Measurements from ENCODE around the gene P2RX7. TPM values are rescaled to one million over a fixed set of nuclear protein-coding genes. Genes with fewer than 3 reads are reported as not detected.

P2RX7 gene
- total and polyA plus RNA-seq, 7 donors: 0.60 to 8.0 (median 3.9) TPM

GRCh38 chr12:121121805-121122204, 10.9 kb upstream of the P2RX7 start:
- TF ChIP-seq POLR2A (IDR thresholded peaks at IDR 0.05) (no peak), POLR2AphosphoS5 (IDR thresholded peaks at IDR 0.05) (no peak), EP300 (IDR thresholded peaks at IDR 0.05) (no peak)
- TF ChIP-seq, protein P1, sequence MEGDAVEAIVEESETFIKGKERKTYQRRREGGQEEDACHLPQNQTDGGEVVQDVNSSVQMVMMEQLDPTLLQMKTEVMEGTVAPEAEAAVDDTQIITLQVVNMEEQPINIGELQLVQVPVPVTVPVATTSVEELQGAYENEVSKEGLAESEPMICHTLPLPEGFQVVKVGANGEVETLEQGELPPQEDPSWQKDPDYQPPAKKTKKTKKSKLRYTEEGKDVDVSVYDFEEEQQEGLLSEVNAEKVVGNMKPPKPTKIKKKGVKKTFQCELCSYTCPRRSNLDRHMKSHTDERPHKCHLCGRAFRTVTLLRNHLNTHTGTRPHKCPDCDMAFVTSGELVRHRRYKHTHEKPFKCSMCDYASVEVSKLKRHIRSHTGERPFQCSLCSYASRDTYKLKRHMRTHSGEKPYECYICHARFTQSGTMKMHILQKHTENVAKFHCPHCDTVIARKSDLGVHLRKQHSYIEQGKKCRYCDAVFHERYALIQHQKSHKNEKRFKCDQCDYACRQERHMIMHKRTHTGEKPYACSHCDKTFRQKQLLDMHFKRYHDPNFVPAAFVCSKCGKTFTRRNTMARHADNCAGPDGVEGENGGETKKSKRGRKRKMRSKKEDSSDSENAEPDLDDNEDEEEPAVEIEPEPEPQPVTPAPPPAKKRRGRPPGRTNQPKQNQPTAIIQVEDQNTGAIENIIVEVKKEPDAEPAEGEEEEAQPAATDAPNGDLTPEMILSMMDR (IDR thresholded peaks at IDR 0.05): no peak
- Histone ChIP-seq H3K27ac (no peak overlapping the region), H3K4me1 (no peaks in the 10 kb centered on the region), H3K4me3 (no peak overlapping the region), H3K36me3 (no peaks in the 10 kb centered on the region), H3K9me3 (no peaks in the 10 kb centered on the region), H3K27me3 (no peaks in the 10 kb centered on the region)
- DNase-seq: no peak
- intact Hi-C loops (cut with DNase I): no loop called here
- 32 to 74% methylated on average over 4 of the region's 4 CpGs for WGBS, 2 donors

DNA sequence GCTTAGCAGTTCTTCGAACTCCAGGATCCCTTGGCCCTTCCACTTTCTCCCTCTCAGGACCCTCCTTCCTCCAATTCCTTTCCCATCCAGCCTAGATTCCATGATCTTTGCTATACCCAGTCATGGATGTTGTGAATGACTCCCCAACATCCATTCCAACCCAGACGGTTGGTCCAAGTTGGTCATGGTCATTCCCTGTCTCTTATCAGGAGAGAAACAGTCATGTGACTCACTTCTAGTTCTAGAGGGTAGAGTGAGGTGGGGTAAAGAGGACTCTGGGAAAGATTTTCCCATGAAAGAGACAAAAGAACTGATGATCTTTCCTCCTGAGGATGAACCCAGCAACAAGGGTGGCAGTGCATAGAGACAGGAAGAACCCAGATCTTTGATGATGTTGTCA, 9.2 kb upstream of the P2RX7 start:
- WGBS, 2 donors: 89 to 91% methylated on average over 2 of the region's 2 CpGs
- H3K4me1 ChIP-seq: peaks cover 0 to 4% (median 2%) of the 10 kb centered on the region in 4 donors

GRCh38 chr12:121124402-121125109, 8.1 kb upstream of the P2RX7 start:
- TF ChIP-seq POLR2AphosphoS5 (IDR thresholded peaks at IDR 0.05) (no peak), EP300 (IDR thresholded peaks at IDR 0.05) (no peak), POLR2A (IDR thresholded peaks at IDR 0.05) (no peak)
- TF ChIP-seq, protein P1 (IDR thresholded peaks at IDR 0.05): no peak

More for the DNA sequence above, 9.2 kb upstream of the P2RX7 start:
- intact Hi-C loops (cut with DNase I): no loop called here
- no peak for TF ChIP-seq POLR2AphosphoS5 (IDR thresholded peaks at IDR 0.05)
- TF ChIP-seq, protein P1 (IDR thresholded peaks at IDR 0.05): no peak
- no peak for TF ChIP-seq EP300 (IDR thresholded peaks at IDR 0.05)
- no peak for TF ChIP-seq POLR2A (IDR thresholded peaks at IDR 0.05)
- H3K27me3 ChIP-seq: no peaks in the 10 kb centered on the region
- no peaks in the 10 kb centered on the region for H3K9me3 ChIP-seq
- H3K4me3 ChIP-seq: no peak overlapping the region
- H3K27ac ChIP-seq: no peak overlapping the region
- no peaks in the 10 kb centered on the region for H3K36me3 ChIP-seq
- no peak for DNase-seq

DNA sequence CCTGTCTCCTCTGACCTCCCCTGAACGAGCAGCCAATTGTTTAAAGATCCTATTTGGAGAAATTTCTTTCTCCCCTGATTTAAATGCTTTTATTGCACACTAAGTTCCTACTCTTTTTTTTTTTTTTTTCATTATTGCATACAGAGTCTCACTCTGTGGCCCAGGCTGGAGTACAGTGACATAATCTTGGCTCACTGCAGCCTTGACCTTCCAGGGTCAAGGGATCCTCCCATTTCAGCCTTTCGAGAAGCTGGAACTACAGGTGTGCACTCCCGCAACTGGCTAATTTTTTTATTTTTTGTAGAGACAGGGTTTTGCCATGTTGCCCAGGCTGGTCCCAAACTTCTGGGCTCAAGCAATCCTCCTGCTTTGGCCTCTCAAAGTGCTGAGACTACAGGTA, 5.2 kb upstream of the P2RX7 start:
- TF ChIP-seq, protein P1 (IDR thresholded peaks at IDR 0.05): no peak
- TF ChIP-seq POLR2AphosphoS5 (IDR thresholded peaks at IDR 0.05) (no peak), EP300 (IDR thresholded peaks at IDR 0.05) (no peak), POLR2A (IDR thresholded peaks at IDR 0.05) (no peak)
- DNase-seq: no peak
- 34 to 74% methylated on average over 3 of the region's 3 CpGs for WGBS, 2 donors
- H3K9me3 ChIP-seq: no peaks in the 10 kb centered on the region
- intact Hi-C loops (cut with DNase I): no loop called here
- H3K27me3 ChIP-seq: no peaks in the 10 kb centered on the region
- peaks cover 0 to 20% (median 17%) of the 10 kb centered on the region in 4 donors for H3K4me1 ChIP-seq
- H3K27ac ChIP-seq: no peak overlapping the region
- no peaks in the 10 kb centered on the region for H3K36me3 ChIP-seq
- H3K4me3 ChIP-seq: no peak overlapping the region

More at GRCh38 chr12:121124402-121125109, 8.1 kb upstream of the P2RX7 start:
- intact Hi-C loops (cut with DNase I): no loop called here
- Histone ChIP-seq H3K27me3 (no peaks in the 10 kb centered on the region), H3K9me3 (no peaks in the 10 kb centered on the region), H3K4me3 (no peak overlapping the region), H3K4me1 (peaks cover 0 to 13% (median 9%) of the 10 kb centered on the region in 4 donors), H3K36me3 (no peaks in the 10 kb centered on the region), H3K27ac (no peak overlapping the region)
- DNase-seq: no peak
- WGBS, 2 donors: 86 to 87% methylated on average over 4 of the region's 4 CpGs
